Hypothalamus (tissue), 51 donors: ENCODE data around the gene NACC2.
A peak's percentile ranks its signal among the peaks of the same experiment; 100 is the strongest.
"Not testable (repeated sequence)": the region's sequence is repeated elsewhere in the genome, so short reads cannot be mapped to it uniquely, and the experiment has no call there.

Experiments used
- DNase-seq, 51 donors: peaks; one replicate each; lab custom pipeline; 2025; lab: John Stamatoyannopoulos, UW

NACC2 gene

DNA sequence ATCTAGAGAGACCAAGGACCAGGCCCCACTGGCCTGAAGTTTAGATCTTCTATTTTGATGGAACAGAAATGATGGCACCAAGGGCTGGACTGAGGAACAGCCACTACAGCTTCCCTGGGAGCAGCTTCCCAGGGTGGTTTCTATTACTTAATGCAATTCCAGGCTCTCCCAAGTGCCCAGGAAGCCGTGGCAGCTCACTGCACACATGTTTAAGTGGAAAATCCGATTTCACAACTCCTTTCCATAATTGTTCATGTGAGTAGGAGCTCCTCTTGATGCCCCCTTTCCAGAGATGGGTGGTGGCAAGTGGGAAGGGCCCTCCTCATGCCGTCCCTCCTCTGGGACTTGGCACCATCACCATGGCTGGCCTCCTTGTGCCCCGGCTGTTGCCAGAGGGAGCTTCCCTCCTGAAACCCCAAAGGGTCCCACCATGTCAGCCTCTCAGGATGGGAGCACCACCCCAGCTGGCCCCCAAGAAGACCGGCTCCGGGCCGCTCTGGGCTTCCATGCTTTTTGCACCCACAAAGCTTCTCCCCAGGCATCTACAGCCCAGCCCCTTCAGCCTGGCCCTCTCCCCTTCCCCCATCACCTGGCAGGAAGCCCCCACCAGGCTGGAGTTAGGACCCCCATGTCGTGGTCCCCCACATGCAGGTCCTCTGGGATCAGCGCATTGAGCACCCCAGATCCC is 124.8 kb downstream of the NACC2 start:
- DNase-seq: no peak

DNA sequence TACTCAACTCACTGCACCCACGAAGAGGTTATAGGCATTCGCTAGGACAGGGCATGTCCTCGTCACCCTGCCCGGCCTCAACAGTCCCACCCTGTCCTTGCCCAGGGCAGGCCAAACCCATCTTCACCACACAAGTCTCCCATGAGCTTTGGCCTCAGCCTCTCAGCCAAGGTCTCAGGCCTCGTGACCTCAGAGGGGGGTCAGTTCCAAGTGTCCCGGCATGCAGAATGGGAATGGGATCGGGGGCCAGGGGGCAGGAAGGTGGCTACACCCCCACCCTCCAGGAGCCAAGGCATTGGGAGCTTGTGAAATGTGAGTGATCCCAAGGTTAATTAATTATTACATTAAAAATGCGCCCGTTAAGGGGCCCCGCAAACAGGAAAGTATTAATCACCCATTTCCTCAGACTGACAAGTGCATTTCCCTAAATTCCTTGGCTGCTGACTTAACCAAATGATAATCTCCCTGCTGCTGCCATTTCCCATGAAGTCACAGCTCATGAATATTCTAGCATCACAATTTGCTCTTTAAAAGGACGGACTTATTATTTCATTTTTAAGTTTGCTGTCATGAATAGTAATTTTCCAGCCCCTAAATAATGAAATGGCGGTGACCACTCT is 125.9 kb downstream of the NACC2 start:
- no peak for DNase-seq

DNA sequence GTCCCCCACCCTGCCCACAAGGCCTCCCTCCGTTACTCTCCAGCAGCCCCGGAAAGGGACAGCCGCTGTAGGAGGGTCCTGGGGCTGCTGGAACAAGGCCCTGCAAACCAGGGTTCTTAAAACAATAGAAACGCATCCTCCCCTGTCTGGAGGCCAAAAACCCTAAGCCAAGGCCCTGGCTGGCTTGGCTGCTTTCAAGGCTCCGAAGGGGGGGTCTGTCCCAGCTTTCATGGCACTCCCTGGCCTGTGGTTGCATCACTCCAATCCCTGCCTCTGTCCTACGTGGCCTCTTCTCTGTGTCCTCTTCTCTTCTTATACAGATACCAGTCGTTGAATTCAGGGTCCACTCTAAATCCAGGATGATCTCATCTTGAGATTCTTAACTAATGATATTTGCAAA is 126.5 kb downstream of the NACC2 start:
- no peak for DNase-seq

DNA sequence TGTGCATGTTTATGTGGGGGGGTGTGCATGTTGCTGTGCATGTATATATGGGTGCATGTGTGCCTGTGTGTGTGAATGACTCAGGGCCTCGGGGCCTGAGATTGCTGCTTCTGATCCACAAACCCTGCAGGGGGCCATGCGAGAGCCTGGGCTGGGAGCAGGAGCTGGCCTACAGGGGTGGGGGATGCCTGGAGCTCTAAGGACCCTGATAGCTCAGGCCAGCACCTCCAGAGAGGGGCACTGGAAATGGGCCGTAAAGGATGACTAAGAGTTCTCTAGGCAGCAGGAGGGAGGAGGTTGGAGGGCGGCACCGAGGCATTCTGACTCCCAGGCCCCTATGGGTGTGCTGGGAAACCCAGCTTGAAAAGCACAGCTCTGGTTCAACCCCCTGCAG is 127.0 kb downstream of the NACC2 start:
- no peak for DNase-seq

DNA sequence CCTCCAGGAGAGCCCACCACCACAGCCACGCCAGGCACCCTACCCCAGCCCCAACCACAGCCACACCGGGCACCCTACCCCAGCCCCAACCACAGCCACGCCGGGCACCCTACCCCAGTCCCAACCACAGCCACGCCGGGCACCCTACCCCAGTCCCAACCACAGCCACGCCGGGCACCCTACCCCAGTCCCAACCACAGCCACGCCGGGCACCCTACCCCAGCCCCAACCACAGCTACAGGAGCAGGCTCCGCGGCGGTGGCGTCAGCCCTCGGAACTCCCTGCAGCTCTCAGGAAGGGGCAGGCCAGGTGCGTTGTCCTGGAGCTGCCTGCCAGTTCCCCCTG is 128.2 kb downstream of the NACC2 start:
- not testable (repeated sequence) for DNase-seq

DNA sequence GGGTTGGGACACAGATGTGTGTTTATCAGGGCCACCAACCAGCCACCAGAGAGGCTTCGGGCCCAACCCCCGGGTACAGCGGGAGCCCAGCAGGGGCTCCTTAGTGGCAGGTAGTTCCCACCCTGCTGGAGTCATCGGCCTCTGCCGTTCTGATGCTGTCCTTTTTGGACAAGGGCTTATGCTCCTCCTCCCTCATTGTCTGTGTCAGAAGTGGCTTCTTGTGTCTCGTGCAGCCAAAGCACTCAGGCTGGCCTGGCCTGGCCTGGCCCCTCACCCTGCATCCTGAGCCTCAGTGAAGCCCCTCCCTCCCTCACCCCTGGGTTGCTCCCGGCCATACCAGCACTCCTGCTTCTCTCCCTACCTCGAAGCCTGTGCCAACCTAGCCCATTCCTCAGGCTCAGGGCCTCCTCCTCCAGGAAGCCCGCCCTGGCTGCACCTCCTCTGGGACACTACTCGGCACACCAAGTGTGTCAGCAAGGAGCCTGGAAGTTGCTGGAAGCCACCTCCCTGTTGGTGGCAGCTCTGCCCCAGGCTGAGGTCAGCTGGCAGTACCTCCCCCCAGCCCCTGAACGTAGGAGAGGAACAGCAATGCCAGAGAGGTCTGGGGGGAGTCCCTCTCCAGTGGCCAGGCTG is 129.8 kb downstream of the NACC2 start:
- DNase-seq: no peak

DNA sequence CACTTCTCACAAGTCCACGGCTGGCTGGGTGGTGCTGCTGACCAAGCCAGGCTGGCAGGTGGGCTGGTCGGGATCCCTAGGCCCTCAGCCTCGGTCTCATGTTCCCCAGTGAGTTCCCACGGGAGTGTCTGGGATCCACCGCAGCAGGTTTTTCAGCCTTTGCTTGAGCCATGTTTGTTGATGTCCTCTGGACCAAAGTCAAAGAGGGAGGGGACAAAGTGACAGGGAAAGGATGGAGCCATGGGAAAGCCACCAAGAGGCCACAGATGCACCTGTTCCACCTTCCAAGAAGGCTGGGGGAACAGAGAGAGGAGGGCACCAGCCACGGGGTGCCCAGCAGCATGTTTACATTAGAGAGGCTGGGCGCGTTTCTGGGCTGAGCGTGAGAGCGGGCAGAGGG is 131.2 kb downstream of the NACC2 start:
- no peak for DNase-seq

DNA sequence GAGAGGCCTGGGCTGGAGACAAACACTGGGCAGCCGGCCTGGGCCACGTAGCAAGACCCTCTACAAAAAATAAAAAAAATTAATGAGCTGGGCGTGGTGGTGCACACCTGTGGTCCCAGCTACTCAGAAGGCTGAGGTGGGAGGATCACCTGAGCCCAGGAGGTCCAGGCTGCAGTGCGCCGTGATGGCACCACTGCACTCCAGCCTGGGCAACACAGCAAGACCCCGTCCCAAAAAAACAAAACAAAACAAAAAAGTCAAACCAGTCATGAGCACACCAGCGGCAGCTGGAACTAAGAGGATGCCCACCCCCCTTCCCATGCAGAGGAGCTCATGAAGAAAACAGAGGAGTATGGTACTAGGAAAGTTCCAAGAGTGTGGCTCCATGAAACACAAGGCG is 131.8 kb downstream of the NACC2 start:
- no peak for DNase-seq

DNA sequence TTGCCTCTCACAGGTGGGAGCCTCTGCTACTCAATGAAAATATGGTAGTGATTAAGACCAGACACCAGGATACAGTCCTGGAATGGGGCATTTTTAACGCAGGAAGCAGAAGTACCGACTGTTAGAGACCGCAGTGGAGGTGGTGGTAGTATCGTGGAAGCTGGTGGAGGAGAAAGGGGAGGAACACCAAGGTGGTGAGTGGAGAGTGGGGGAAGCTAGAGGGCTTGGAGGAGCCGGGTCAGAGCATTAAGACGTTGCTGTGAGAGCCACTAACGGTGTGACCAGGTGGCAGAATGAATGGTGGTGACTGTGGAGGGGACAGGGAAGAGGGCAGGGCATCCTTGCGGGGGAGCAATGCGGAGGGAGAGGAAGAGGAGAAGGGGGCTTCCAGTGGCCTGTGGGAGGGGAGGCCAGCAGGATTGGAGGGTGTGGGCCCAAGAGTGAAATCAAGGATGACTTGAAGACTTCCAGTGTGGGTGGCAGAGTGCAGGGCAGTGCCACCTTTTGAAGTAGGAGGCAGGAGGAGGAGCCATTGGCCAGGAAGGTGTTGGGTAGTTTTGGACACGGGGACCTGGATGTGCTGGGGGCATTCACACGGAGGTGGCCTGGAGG is 132.3 kb downstream of the NACC2 start:
- no peak for DNase-seq

DNA sequence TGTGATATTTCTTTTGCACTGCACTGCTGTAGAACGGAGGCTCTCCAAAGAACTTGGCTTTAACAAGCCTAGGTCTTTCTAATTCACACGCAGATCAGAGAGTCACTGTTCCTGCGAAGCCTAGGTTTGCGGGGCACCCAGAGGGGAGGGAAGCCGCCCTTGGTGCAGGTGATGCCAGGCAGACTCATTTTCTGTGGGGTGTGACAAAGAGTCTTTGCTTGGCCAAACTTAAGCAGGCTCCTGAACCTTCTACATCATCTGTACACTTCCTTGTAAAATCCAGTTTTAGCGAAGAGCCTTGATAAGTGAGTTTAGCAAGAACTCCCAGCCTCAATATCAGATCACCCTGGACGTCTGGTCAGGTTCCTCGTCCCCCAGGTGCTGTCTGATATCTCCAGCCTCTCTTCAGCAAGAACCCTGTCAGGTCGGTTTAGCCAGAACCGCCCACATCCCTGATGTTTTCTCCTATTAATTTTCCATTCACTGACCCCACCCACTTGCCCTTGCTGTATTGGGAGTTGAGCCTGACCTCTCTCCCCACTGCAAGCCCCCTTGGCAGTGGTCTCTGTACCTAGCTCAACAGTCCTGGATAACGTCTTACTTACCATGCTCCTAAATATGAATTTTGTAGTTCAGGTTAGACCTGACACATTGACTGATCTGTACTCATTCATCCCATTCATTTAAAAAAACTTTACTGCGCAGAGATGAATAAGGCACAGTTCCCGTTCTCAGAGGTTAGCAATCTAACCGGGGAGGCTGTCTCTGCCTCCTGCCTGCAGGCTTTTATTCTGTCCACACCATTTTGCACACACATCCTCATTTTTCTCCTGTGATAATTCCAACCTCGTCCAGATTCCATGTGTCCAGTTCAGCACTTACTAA is 133.0 kb downstream of the NACC2 start:
- peak in 2 of 51 donors; percentile 23 to 53 for DNase-seq

DNA sequence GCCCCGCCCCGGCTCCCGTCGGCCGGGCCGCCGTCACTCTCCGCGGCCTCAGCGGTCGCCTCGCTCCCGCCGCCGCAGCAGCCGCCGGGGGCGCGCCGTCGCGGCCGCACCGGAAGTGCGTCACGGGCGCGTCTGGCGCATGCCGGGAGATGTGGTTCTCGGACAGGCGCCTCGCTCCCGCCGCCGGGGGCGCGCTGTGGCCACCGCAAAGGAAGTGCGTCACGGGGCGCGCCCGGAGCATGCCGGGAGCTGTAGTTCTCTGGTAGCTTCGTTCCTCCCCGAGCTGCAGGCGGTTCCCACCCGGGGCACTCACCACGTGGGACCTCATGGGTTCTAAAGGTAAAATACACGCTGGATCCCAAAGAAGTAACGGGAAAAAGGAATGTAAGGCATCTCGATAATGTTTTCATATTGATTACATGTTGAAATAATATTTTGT is 133.8 kb downstream of the NACC2 start, which contains the start of gene UBAC1:
UBAC1 (minus strand) TSS at position 97 of the 439 bp plus-strand sequence. CDS start 211 bp downstream, outside the sequence.
- peak; percentile 55 to 98 (median 92) for DNase-seq

DNA sequence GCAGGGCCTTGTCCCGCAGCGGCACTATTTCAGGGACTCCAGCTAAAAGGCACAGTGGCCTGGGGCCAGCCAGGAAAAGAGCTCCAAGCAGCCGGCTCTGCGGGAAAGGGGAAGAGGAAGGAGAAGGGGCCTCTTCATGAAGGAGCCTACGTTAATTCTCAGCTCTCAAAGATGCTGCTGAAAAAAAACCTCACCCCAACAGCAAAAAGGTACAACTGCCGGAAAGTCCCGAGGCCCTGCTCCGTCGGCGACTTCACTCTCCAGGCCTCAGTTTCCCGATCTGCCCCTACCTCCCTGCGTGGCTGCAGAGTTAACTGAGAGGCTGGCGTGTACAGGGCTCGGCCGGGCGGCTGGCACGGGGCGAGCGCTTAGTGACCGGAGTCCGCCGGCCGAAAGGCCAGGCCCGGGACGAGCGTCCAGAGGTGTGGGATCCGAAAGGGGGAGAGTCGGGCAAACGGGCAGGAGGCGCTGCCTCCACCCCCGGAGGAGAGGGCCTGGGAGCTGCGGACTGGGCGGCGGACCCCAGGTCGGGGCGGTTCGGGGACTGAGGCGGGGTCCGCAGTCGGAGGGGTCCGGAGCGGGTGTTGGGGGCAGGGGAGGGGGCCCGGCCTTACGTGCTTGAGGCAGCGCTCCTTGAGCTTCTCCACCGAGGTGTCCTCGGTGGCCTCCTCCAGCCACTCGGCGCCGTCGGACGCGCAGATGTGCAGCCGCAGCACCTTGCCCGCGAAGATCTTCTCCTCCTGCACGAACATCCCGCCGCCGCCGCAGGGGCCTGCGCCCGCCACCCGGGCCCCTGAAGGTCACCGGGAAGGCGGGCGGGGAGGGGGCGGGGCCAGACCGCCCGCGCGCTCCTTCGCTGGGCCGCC is 134.4 kb downstream of the NACC2 start:
- DNase-seq: peak in 9 of 51 donors; percentile 4 to 71 (median 54)

DNA sequence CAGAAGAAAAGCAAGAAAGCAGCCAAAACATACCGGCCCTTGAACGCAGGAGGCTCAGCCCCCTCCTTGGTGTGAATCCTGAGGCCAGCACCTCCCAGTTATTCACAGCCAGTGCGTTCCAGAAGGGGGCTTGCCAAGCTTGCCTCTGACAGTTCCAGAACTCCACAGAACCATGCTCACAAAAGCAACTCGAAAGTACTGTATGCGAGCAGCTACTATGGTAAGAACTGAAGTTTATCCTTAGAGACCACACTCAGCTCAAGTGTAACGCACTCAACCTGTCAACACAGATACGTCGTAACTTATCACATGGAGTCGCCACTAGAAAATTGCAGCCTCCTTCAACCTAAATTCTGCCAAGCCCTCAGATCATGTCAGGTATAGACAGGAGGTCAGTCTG is 135.3 kb downstream of the NACC2 start:
- DNase-seq: no peak

DNA sequence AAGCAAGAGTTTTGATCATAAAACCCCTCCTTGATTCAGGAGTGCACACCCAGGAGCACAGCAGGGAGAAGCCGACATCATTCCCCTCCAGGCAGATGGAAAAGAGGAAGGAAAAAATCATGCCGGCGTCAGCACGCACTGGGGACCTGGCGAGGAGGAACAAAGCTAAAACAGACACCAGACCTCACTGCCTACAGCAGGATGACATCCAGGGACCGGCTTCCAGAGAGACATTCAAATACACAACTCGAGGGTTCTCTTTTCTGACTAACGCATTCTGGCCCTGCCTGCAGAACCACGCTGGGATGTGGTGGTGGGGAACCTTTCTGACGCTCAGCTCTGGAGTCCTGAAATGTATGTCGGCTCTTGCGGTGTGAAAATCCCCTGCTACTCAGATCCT is 136.6 kb downstream of the NACC2 start:
- peak in 6 of 51 donors; percentile 6 to 36 (median 14) for DNase-seq

DNA sequence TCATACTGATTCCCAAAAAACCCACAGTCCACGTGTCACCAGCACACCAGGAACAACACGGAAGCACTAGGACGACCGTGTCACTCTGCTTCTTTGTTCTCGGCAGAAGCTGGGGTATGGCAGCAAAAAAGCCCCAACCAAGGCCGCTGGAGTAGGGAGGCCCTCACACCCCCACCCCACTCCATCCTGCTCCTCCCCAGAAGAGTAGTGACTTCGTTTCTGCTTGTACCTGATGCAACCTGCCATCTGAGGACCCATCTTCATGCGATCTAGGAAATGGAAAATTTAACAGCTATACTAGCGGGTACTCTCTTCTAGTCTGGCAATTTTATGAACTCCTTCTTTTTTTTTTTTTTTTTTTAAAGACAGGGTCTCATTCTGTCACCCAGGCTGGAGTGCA is 137.7 kb downstream of the NACC2 start:
- DNase-seq: no peak

DNA sequence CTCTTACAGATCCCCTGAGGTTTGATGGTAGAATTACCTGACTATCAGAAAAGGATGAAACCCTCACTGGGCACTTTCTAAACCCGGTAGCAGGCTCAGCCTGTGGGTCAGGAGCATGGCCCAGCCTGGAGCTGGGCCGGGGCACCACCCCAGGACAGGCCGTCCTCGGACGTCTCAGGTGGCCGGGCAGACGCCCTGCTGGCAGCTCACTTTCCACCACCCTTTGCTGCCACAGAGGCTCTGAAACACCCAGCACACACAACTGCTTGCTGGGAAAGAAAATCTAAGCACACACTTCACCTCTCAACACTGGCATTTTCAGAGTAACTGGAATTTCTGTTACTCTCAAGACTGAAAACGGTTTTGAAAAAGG is 138.3 kb downstream of the NACC2 start:
- no peak for DNase-seq
